Measurements from ENCODE around the gene GUCY1A2. TPM values are rescaled to one million over a fixed set of nuclear protein-coding genes. Genes with fewer than 3 reads are reported as not detected.

Gene GUCY1A2
- total RNA-seq, 4 donors from 2014 or later, result 3.6 to 8.0 (median 4.0) TPM

GRCh38 chr11:106761745-106762144 lies 256.5 kb downstream of the GUCY1A2 start:
- Histone ChIP-seq H3K4me3 (no peak overlapping the region), H3K36me3 (no peaks in the 10 kb centered on the region), H3K9me3 (no peaks in the 10 kb centered on the region), H3K4me1 (no peaks in the 10 kb centered on the region), H3K27ac (no peak overlapping the region), H3K27me3 (no peaks in the 10 kb centered on the region)
- no peak for DNase-seq (ENCODE audit: low spot score in 2 of 2)
- TF ChIP-seq, protein P1, sequence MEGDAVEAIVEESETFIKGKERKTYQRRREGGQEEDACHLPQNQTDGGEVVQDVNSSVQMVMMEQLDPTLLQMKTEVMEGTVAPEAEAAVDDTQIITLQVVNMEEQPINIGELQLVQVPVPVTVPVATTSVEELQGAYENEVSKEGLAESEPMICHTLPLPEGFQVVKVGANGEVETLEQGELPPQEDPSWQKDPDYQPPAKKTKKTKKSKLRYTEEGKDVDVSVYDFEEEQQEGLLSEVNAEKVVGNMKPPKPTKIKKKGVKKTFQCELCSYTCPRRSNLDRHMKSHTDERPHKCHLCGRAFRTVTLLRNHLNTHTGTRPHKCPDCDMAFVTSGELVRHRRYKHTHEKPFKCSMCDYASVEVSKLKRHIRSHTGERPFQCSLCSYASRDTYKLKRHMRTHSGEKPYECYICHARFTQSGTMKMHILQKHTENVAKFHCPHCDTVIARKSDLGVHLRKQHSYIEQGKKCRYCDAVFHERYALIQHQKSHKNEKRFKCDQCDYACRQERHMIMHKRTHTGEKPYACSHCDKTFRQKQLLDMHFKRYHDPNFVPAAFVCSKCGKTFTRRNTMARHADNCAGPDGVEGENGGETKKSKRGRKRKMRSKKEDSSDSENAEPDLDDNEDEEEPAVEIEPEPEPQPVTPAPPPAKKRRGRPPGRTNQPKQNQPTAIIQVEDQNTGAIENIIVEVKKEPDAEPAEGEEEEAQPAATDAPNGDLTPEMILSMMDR (IDR thresholded peaks at IDR 0.05), result no peak
- TF ChIP-seq EP300 (IDR thresholded peaks at IDR 0.05) (no peak), POLR2A (IDR thresholded peaks at IDR 0.05) (no peak)
- 97 to 98% methylated on average over 1 of the region's 1 CpG for WGBS, 2 donors

- no peaks in the 10 kb centered on the region for H3K27me3 ChIP-seq
- H3K27ac ChIP-seq, result no peak overlapping the region
- no peak for DNase-seq (ENCODE audit: low spot score in 2 of 2)
- no peaks in the 10 kb centered on the region for H3K4me1 ChIP-seq
- 9 to 11% methylated on average over 1 of the region's 1 CpG for WGBS, 2 donors
- no peaks in the 10 kb centered on the region for H3K36me3 ChIP-seq
- no peaks in the 10 kb centered on the region for H3K9me3 ChIP-seq
- no peak overlapping the region for H3K4me3 ChIP-seq
- TF ChIP-seq POLR2A (IDR thresholded peaks at IDR 0.05) (no peak), EP300 (IDR thresholded peaks at IDR 0.05) (no peak)
- TF ChIP-seq, protein P1 (IDR thresholded peaks at IDR 0.05), result no peak
Observed at GRCh38 chr11:106761240-106761639, 257.0 kb downstream of the GUCY1A2 start.

GRCh38 chr11:106748059-106748458 lies 270.2 kb downstream of the GUCY1A2 start:
- no peak overlapping the region for H3K27ac ChIP-seq
- no peak overlapping the region for H3K4me3 ChIP-seq
- H3K27me3 ChIP-seq, result no peaks in the 10 kb centered on the region
- no peaks in the 10 kb centered on the region for H3K36me3 ChIP-seq
- no peaks in the 10 kb centered on the region for H3K9me3 ChIP-seq
- no peaks in the 10 kb centered on the region for H3K4me1 ChIP-seq
- DNase-seq (ENCODE audit: low spot score in 2 of 2), result no peak
- 88 to 95% methylated on average over 1 of the region's 1 CpG for WGBS, 2 donors
- TF ChIP-seq, protein P1 (IDR thresholded peaks at IDR 0.05), result no peak
- TF ChIP-seq POLR2A (IDR thresholded peaks at IDR 0.05), result no peak
- no peak for TF ChIP-seq EP300 (IDR thresholded peaks at IDR 0.05)

DNA sequence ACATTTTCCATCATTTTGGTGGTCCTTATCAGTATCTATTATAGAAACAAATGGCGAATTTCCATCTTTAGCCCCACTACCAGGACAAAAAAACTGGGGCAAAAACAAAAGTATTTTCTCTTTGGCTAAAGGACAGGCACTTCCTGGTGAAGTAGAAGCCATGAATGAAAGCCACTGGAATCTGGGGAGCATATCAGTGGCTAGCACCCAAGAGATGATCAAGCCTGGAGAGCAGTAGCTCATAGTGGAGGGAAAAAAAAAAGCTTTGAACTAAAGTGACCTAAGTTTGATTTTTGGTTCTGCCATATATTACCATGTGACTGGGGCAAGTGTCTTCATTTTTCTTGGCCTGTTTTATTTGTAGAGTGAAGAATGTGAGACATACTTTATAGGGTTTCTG lies 272.3 kb downstream of the GUCY1A2 start:
- no peaks in the 10 kb centered on the region for H3K36me3 ChIP-seq
- H3K27me3 ChIP-seq, result no peaks in the 10 kb centered on the region
- no peaks in the 10 kb centered on the region for H3K9me3 ChIP-seq
- no peak overlapping the region for H3K27ac ChIP-seq
- TF ChIP-seq EP300 (IDR thresholded peaks at IDR 0.05) (no peak), POLR2A (IDR thresholded peaks at IDR 0.05) (no peak)
- TF ChIP-seq, protein P1 (IDR thresholded peaks at IDR 0.05), result no peak
- H3K4me3 ChIP-seq, result no peak overlapping the region
- DNase-seq (ENCODE audit: low spot score in 2 of 2), result no peak
- no peaks in the 10 kb centered on the region for H3K4me1 ChIP-seq
- 89 to 91% methylated on average over 1 of the region's 1 CpG for WGBS, 2 donors

- H3K4me1 ChIP-seq, result no peaks in the 10 kb centered on the region
- no peak overlapping the region for H3K27ac ChIP-seq
- no peaks in the 10 kb centered on the region for H3K36me3 ChIP-seq
- H3K9me3 ChIP-seq, result peaks cover 0 to 20% (median 0%) of the 10 kb centered on the region in 4 donors
- no peak for DNase-seq (ENCODE audit: low spot score in 2 of 2)
- WGBS, 2 donors, result 59 to 66% methylated on average over 4 of the region's 4 CpGs
- no peak overlapping the region for H3K4me3 ChIP-seq
- TF ChIP-seq POLR2A (IDR thresholded peaks at IDR 0.05), result no peak
- TF ChIP-seq, protein P1 (IDR thresholded peaks at IDR 0.05), result no peak
- no peak for TF ChIP-seq EP300 (IDR thresholded peaks at IDR 0.05)
- no peaks in the 10 kb centered on the region for H3K27me3 ChIP-seq
Observed at GRCh38 chr11:106733635-106734034, 284.6 kb downstream of the GUCY1A2 start.
